Cardiac muscle cell (in vitro differentiated cells and primary cell): ENCODE data around the gene ABR. TPM values are rescaled to one million over a fixed set of nuclear protein-coding genes. Genes with fewer than 3 reads are reported as not detected.

Experiments used
- DNase-seq, 2 donors: peaks; one replicate each; pipeline versions ENCODE4 v3.0.0 to v3.0.0-alpha.2; 2010 to 2017; ENCODE audit warnings: low read depth in 1 of 2, low spot score in 1 of 2
- H3K27ac ChIP-seq: fragments of 200-600 bp; sonication (generic); 2 replicates; pipeline ENCODE4 v1.5.1; 2016
- H3K27me3 ChIP-seq: fragments of 200-600 bp; sonication (generic); 2 replicates; pipeline ENCODE4 v1.6.0; 2016; ENCODE audit warnings: control low read depth
- H3K36me3 ChIP-seq: fragments of 200-600 bp; sonication (generic); 2 replicates; pipeline ENCODE4 v1.5.1; 2016; ENCODE audit warnings: control low read depth
- H3K4me1 ChIP-seq: fragments of 200-600 bp; sonication (generic); 2 replicates; pipeline ENCODE4 v1.8.1; 2017; ENCODE audit warnings: low read depth, mild to moderate bottlenecking, mixed run types
- H3K4me3 ChIP-seq: fragments of 200-600 bp; sonication (generic); 2 replicates; pipeline ENCODE4 v1.5.1; 2016; ENCODE audit warnings: mild to moderate bottlenecking
- H3K9me3 ChIP-seq: fragments of 200-600 bp; sonication (generic); 2 replicates; pipeline ENCODE4 v1.5.1; 2017; ENCODE audit warnings: low read depth, mild to moderate bottlenecking, control low read depth
- CTCF ChIP-seq: IDR thresholded peaks from 2 replicates; pipeline ENCODE4 v1.5.1; 2012; ENCODE audit warnings: low read depth, mild to moderate bottlenecking, low read length
- polyA plus RNA-seq: library from polyadenylated mRNA; unstranded; fragments of >200 nt; fragmentation: Nextera tagmentation; extraction: Ambion mirVana; gene quantifications from 2 replicates; pipeline ENCODE4 v1.2.1, GENCODE V29; 2016
- total RNA-seq: library from RNA; depleted of rRNA; stranded (reverse); fragments of >200 nt; gene quantifications from 2 replicates; pipeline ENCODE4 v1.2.3, GENCODE V29; 2016

The ABR gene
- total and polyA plus RNA-seq, 2 experiments from 2014 or later: 23.5 to 67.5 TPM

DNA sequence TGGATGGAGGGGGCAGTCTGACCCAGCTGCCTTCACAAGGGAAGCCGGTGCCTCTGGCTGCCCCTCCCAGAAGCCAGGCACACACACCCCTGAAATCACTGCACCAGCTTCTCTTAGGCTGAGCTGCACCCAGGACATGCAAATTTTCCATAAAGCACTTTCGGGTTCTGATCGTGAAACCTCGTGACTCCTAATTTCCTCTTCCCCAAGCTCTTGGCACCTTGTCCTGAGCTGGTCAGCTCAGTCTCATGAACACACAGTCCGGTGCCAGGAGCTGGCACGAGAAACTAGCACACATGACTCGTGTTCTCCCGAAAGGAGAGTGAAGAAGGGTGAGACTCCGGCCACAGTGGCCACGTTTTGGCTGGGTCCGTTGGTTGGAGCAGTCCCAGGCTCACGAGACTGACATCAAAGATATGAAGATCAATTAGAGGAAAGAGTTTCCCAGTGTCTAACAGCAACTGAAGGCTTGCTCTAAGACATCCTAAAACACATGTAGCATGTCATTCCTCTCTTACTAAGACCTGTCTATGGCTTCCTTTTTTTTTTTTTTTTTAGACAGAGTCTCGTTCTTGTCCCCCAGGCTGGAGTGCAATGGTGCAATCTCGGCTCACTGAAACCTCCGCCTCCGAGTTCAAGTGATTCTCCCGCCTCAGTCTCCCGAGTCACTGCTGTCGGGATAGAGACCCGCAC is 9.2 kb upstream of the ABR start:
- no peaks in the 10 kb centered on the region for H3K36me3 ChIP-seq
- H3K27me3 ChIP-seq: no peaks in the 10 kb centered on the region
- H3K9me3 ChIP-seq: no peaks in the 10 kb centered on the region
- TF ChIP-seq CTCF: no peak
- DNase-seq: peak in 1 of 2 donors; percentile 86
- H3K27ac ChIP-seq: no peak overlapping the region
- H3K4me1 ChIP-seq: peaks cover 3% of the 10 kb centered on the region
- H3K4me3 ChIP-seq: no peak overlapping the region

DNA sequence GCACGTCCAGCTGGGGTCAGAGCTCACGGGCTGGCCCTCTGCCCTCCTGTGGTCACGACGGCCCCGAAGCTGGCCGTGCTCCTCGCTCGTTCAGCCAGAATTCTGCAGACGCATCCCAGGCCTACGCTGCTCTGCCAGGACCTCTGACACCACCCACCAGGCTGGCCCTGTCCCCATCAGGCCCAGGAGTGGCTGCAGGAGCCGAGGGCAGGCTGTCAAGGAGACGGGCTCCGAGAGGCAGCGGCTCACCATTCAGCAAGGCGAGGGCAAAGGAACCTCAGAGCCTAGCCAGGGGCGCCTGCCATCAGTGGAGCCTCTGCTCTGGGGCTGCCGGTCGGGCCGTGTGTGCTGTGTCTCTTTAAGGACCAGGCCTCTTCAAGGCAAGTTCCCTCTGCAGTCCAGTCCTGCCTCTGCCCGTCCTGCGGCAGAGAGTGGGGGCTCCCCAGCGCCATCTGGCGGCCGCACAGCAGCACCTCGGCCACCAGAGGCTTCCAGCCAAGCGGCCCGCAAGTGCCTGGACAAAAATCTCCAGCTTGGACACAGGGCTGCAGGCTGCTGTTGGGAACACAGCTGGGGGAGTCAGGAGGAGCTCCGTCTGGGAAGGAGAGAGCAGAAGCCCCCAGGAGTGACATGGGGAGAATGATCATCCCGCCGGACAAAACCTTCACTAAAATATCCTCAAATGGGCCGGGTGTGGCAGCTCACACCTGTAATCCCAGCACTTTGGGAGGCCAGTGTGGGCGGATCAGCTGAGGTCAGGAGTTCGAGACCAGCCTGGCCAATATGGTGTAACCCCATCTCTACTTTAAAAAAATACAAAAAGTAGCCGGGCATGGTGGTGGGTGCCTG is 7.4 kb upstream of the ABR start:
- peak; percentile 99 for TF ChIP-seq CTCF
- H3K27ac ChIP-seq: no peak overlapping the region
- no peak overlapping the region for H3K4me3 ChIP-seq
- H3K4me1 ChIP-seq: peaks cover 8% of the 10 kb centered on the region
- no peaks in the 10 kb centered on the region for H3K9me3 ChIP-seq
- H3K36me3 ChIP-seq: no peaks in the 10 kb centered on the region
- peak; percentile 86 to 93 for DNase-seq
- no peaks in the 10 kb centered on the region for H3K27me3 ChIP-seq

GRCh38 chr17:1186214-1186820 is 6.5 kb upstream of the ABR start:
- no peak for DNase-seq
- no peak overlapping the region for H3K4me3 ChIP-seq
- no peak for TF ChIP-seq CTCF

DNA sequence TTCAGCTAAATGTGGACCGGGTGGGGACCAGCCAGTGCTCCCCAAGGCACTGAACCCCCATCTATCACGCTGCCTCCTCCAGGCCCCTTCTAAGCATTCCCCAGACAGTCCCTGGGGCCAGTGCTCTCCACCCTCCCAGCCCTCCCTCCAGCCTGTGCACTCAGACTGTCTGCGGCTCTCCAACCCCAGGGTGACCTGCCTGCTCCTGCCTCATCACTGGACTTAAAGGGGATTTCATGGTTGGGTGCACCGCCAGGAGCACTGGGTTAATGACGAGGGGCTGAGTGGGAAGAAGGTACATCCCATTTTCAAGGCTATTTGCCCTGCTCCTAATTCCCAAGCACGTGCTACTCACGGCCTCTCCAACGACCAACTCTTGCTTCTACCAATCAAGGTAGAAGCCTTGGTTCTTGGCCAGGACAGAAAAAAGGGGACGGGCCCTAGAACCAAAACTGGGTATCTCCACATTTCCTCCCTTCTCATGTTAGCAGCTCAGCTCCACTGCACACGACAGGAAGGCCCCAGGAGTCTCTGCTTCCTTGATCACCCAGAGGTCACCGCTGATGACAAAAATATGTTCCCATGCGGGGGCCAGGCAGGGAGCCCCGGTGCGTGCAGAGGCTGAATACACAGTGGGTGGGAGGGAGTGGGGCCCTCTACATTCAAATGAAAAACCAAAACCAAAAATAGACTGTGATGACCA is 3.5 kb upstream of the ABR start:
- Histone ChIP-seq H3K27me3 (peaks cover 16% of the 10 kb centered on the region), H3K9me3 (no peaks in the 10 kb centered on the region), H3K36me3 (no peaks in the 10 kb centered on the region), H3K4me1 (peaks cover 17% of the 10 kb centered on the region), H3K4me3 (no peak overlapping the region), H3K27ac (no peak overlapping the region)
- no peak for TF ChIP-seq CTCF
- DNase-seq: peak in 1 of 2 donors; percentile 21

More at GRCh38 chr17:1186214-1186820, 6.5 kb upstream of the ABR start:
- H3K4me1 ChIP-seq: peaks cover 13% of the 10 kb centered on the region
- H3K36me3 ChIP-seq: no peaks in the 10 kb centered on the region
- no peaks in the 10 kb centered on the region for H3K9me3 ChIP-seq
- no peak overlapping the region for H3K27ac ChIP-seq
- H3K27me3 ChIP-seq: no peaks in the 10 kb centered on the region

- H3K27ac ChIP-seq: no peak overlapping the region
- no peak for TF ChIP-seq CTCF
- no peak for DNase-seq
- H3K4me1 ChIP-seq: peaks cover 17% of the 10 kb centered on the region
- no peak overlapping the region for H3K4me3 ChIP-seq
- no peaks in the 10 kb centered on the region for H3K36me3 ChIP-seq
- H3K27me3 ChIP-seq: peaks cover 16% of the 10 kb centered on the region
- H3K9me3 ChIP-seq: no peaks in the 10 kb centered on the region
These were observed 3.0 kb upstream of the ABR start for GRCh38 chr17:1182811-1183170.
